ENCODE measurements around the gene DPF1. TPM values are rescaled to one million over a fixed set of nuclear protein-coding genes. Genes with fewer than 3 reads are reported as not detected.

The DPF1 gene
- total RNA-seq = not detected
- not detected for polyA plus RNA-seq
- total RNA-seq = 0 to 0.25 (median 0.04) reads per million in 6 experiments

- Mint-ChIP-seq H3K27me3 (peaks cover 39 to 82% (median 63%) of the 10 kb centered on the region in 5 donors), H3K9me3 (peaks cover 0 to 2% (median 0%) of the 10 kb centered on the region in 9 donors), H3K4me3 (peak within 1 kb of the TSS; percentile 73 to 90 (median 88)), H3K27ac (peak within 1 kb of the TSS in 3 of 10 donors; percentile 10 to 81 (median 33)), H3K36me3 (peaks cover 0 to 12% (median 7%) of the 10 kb centered on the region in 3 donors), H3K4me1 (peaks cover 20 to 32% (median 29%) of the 10 kb centered on the region in 4 donors)
- DNase-seq (peak in 8 of 10 donors; percentile 11 to 42 (median 38)), ATAC-seq (peak; percentile 77 to 80)
- POLR2A ChIA-PET = no interaction called here
Measured at GRCh38 chr19:38224014-38224862, at the start of gene DPF1. TSS of gene DPF1 (minus strand) at chr19:38224222. CDS start at chr19:38224142, 80 bp downstream.

GRCh38 chr19:38273499-38273898 is 49.5 kb upstream of the DPF1 start:
- H3K27ac Mint-ChIP-seq = peak overlapping the region in 1 of 10 donors; percentile 40

GRCh38 chr19:38270587-38271167 is 46.7 kb upstream of the DPF1 start:
- Mint-ChIP-seq H3K36me3 (peaks cover 0 to 14% (median 0%) of the 10 kb centered on the region in 3 donors), H3K27me3 (no peaks in the 10 kb centered on the region), H3K27ac (peak overlapping the region in 1 of 10 donors; percentile 2), H3K9me3 (no peaks in the 10 kb centered on the region), H3K4me3 (no peak overlapping the region), H3K4me1 (peaks cover 17 to 43% (median 30%) of the 10 kb centered on the region in 4 donors)
- no peak for ATAC-seq
- POLR2A ChIA-PET = no interaction called here
- DNase-seq = no peak

More at GRCh38 chr19:38273499-38273898, 49.5 kb upstream of the DPF1 start:
- POLR2A ChIA-PET = no interaction called here
- H3K27me3 Mint-ChIP-seq = no peaks in the 10 kb centered on the region
- no peaks in the 10 kb centered on the region for H3K9me3 Mint-ChIP-seq
- no peak overlapping the region for H3K4me3 Mint-ChIP-seq
- DNase-seq = no peak
- peaks cover 0 to 18% (median 10%) of the 10 kb centered on the region in 4 donors for H3K4me1 Mint-ChIP-seq
- peaks cover 0 to 14% (median 0%) of the 10 kb centered on the region in 3 donors for H3K36me3 Mint-ChIP-seq
- no peak for ATAC-seq

- DNase-seq (no peak), ATAC-seq (no peak)
- POLR2A ChIA-PET = interaction anchor here (0.6 kb wide), 1 partner anchor 11 kb away, joined by 3 read pairs; no protein-coding TSS in a partner anchor
- H3K27me3 Mint-ChIP-seq = no peaks in the 10 kb centered on the region
- peaks cover 30 to 56% (median 43%) of the 10 kb centered on the region in 4 donors for H3K4me1 Mint-ChIP-seq
- H3K9me3 Mint-ChIP-seq = no peaks in the 10 kb centered on the region
- peaks cover 0 to 6% (median 0%) of the 10 kb centered on the region in 3 donors for H3K36me3 Mint-ChIP-seq
- H3K4me3 Mint-ChIP-seq = no peak overlapping the region
- H3K27ac Mint-ChIP-seq = peak overlapping the region in 3 of 10 donors; percentile 37 to 58 (median 38)
Measured at GRCh38 chr19:38268539-38268938, 44.5 kb upstream of the DPF1 start.

GRCh38 chr19:38267761-38268483 is 43.9 kb upstream of the DPF1 start:
- Mint-ChIP-seq H3K4me3 (no peak overlapping the region), H3K36me3 (peaks cover 0 to 6% (median 0%) of the 10 kb centered on the region in 3 donors), H3K27ac (peak overlapping the region in 4 of 10 donors; percentile 37 to 73 (median 48)), H3K9me3 (no peaks in the 10 kb centered on the region), H3K4me1 (peaks cover 30 to 53% (median 44%) of the 10 kb centered on the region in 4 donors), H3K27me3 (no peaks in the 10 kb centered on the region)
- DNase-seq (no peak), ATAC-seq (no peak)
- POLR2A ChIA-PET = interaction anchor here (0.6 kb wide), 1 partner anchor 10 kb away, joined by 3 read pairs; no protein-coding TSS in a partner anchor

GRCh38 chr19:38266981-38267597 is 43.1 kb upstream of the DPF1 start:
- H3K27ac Mint-ChIP-seq = peak overlapping the region in 6 of 10 donors; percentile 19 to 73 (median 31)
- H3K4me1 Mint-ChIP-seq = peaks cover 28 to 53% (median 44%) of the 10 kb centered on the region in 4 donors
- no peaks in the 10 kb centered on the region for H3K9me3 Mint-ChIP-seq
- peak overlapping the region in 4 of 10 donors; percentile 5 to 38 (median 18) for H3K4me3 Mint-ChIP-seq
- peaks cover 0 to 6% (median 0%) of the 10 kb centered on the region in 3 donors for H3K36me3 Mint-ChIP-seq
- H3K27me3 Mint-ChIP-seq = no peaks in the 10 kb centered on the region
- POLR2A ChIA-PET = no interaction called here
- no peak for ATAC-seq
- DNase-seq = no peak

GRCh38 chr19:38265921-38266429 is 42.0 kb upstream of the DPF1 start:
- H3K36me3 Mint-ChIP-seq = peaks cover 0 to 6% (median 0%) of the 10 kb centered on the region in 3 donors
- no peaks in the 10 kb centered on the region for H3K9me3 Mint-ChIP-seq
- no peak for DNase-seq
- H3K27ac Mint-ChIP-seq = peak overlapping the region; percentile 86 to 95 (median 92)
- H3K4me3 Mint-ChIP-seq = peak overlapping the region; percentile 77 to 94 (median 90)
- ATAC-seq = no peak
- POLR2A ChIA-PET = interaction anchor here (0.8 to 2.6 kb wide), 11 partner anchors 22 to 359 kb away, joined by 3 to 11 read pairs (median 4); partner anchors contain the start of genes C19orf33, CATSPERG, FAM98C and PSMD8
- no peaks in the 10 kb centered on the region for H3K27me3 Mint-ChIP-seq
- H3K4me1 Mint-ChIP-seq = peaks cover 28 to 53% (median 44%) of the 10 kb centered on the region in 4 donors

- DNase-seq (peak in 7 of 10 donors; percentile 7 to 74 (median 41)), ATAC-seq (peak; percentile 31 to 74)
- Mint-ChIP-seq H3K4me3 (peak overlapping the region; percentile 77 to 94 (median 90)), H3K27ac (peak overlapping the region; percentile 86 to 95 (median 92)), H3K36me3 (peaks cover 0 to 4% (median 0%) of the 10 kb centered on the region in 3 donors), H3K9me3 (no peaks in the 10 kb centered on the region), H3K4me1 (peaks cover 28 to 50% (median 43%) of the 10 kb centered on the region in 4 donors), H3K27me3 (no peaks in the 10 kb centered on the region)
- POLR2A ChIA-PET = interaction anchor here (0.8 to 2.6 kb wide), 12 partner anchors 21 to 359 kb away, joined by 3 to 11 read pairs (median 4); partner anchors contain the start of genes C19orf33, CATSPERG, FAM98C and PSMD8
Measured at GRCh38 chr19:38265213-38265861, 41.3 kb upstream of the DPF1 start.

GRCh38 chr19:38264486-38265212 is 40.6 kb upstream of the DPF1 start, which contains the start of gene SPINT2:
TSS of gene SPINT2 (plus strand) at chr19:38264573. CDS start at chr19:38264893, 320 bp downstream.
- Mint-ChIP-seq H3K9me3 (no peaks in the 10 kb centered on the region), H3K4me3 (peak within 1 kb of the TSS; percentile 77 to 94 (median 90)), H3K27ac (peak within 1 kb of the TSS; percentile 86 to 95 (median 92)), H3K4me1 (peaks cover 27 to 45% (median 41%) of the 10 kb centered on the region in 4 donors), H3K27me3 (no peaks in the 10 kb centered on the region), H3K36me3 (peaks cover 0 to 4% (median 0%) of the 10 kb centered on the region in 3 donors)
- POLR2A ChIA-PET = interaction anchor here (0.7 to 2.6 kb wide), 10 partner anchors 21 to 216 kb away, joined by 3 to 11 read pairs (median 4); partner anchors contain the start of genes C19orf33, CATSPERG, PSMD8 and YIF1B
- DNase-seq = peak in 9 of 10 donors; percentile 34 to 84 (median 63)
- ATAC-seq = peak; percentile 58 to 70

Data from naive thymus-derived CD8-positive, alpha-beta T cell (primary cell).